ENCODE data around the gene HOXA4.

Gene HOXA4

DNA sequence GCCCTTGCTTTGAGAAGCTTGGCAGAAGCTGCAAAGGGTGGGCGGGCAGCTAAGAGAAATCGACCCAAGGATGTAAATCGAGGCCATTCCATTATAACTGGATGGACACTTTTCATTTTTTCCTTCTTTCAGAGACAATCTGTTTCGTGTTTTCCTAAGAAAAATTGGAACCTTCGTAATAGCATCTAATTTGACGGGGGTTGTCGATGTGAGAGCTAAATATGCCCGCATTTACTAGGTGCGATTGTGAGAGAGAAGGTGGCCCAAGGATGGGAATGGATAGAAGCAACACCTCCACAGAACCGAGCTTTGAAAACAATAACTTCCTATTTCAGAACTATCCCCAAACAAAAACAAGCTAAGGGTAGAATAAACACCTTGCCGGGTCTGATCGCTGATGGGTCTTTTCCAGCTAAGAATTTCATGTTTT lies 848 bp upstream of the HOXA4 start:
- DNase-seq, result no peak

DNA sequence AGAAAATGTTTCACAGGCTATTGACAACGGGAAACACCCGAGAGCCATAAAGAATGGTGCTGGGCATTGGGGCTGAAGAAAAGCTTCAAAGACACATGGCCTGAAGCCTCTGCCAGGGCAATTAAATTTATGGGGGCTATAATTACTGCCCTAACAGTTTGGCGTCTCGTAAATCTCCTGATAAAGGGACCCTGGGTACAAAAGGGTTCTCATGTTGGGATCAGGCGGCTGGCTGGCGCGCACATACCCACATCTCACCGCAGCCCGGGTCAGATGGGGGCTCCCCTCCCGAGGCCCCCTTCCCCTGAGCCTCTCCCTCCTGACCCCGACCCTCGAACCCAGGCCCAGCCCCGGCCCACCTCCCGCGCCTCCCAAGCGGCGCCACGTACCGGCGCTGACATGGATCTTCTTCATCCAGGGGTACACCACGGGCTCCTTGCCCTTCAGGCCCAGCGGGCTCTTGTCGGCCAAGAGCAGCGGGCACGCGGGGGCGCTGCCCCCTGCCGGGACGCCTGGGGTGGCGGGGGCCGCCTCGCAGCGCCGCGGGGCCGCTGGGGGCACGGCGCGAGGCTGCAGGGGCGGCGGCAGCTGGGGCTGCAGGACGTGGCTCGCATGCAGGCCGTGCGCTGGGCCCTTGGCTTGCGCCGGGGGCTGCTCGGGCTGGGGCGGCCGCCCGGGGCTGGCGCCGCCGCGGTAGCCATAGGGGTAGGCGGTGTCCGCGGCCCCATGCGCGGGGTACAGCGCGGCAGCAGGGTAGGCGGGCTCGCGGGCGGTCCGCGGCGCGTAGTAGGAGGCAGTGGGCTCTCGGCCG lies 623 bp downstream of the HOXA4 start:
- DNase-seq, result no peak

DNA sequence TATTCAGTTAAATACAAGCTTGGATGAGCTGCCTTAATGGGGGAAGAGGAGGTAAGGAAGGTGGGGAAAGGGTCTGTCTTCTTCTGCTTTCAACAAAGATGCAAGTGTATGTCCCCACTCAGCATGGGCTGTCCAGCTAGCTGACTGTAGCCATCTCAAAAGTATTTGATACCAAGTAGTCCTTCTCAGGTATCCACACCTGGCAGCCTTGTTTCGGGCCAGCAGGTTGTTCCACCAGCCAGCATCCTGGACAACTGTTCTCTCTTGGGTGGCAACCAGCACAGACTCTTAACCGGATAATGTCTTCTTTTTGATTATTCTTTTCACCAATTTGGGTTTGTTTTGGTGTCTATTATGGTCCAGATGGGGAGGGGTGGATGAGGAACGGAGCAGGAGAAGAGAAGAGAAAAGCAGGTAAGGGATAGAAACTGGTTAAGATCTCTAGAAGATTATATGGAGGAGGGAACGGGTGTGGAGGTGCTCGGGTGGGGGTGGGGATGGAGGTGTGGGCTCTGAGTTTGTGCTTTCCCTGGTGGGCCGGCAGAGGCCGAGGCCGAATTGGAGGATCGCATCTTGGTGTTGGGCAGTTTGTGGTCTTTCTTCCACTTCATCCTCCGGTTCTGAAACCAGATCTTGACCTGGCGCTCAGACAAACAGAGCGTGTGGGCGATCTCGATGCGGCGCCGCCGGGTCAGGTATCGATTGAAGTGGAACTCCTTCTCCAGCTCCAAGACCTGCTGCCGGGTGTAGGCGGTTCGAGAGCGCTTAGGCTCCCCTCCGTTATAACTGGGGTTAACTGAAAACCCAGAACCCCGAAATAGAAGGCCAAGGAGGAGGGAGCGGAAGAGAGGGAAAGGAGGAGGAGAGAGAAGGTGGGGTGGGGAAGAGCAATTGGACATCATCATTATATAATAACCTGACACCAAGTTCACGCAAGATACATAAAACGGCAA lies 1.5 kb downstream of the HOXA4 start:
- DNase-seq, result no peak

DNA sequence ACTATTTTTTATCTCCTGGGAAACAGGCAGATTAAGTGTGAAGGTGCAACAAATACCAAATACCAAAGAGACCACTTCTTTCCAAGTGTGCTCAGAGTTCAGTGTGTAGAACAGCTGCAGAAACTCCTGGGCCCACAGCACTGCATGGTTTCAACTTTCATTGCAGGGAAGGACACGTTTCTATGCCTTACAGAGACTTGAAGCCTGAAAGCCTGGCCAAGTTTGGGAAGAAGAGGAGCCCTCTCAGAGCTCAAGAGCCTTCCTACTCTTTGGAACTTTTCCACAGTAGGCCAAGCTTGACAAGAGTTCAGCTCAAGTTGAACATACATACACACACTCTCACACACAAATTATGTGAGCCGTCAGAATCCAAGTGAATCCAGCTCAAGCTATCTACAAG lies 2.5 kb downstream of the HOXA4 start:
- no peak for DNase-seq

DNA sequence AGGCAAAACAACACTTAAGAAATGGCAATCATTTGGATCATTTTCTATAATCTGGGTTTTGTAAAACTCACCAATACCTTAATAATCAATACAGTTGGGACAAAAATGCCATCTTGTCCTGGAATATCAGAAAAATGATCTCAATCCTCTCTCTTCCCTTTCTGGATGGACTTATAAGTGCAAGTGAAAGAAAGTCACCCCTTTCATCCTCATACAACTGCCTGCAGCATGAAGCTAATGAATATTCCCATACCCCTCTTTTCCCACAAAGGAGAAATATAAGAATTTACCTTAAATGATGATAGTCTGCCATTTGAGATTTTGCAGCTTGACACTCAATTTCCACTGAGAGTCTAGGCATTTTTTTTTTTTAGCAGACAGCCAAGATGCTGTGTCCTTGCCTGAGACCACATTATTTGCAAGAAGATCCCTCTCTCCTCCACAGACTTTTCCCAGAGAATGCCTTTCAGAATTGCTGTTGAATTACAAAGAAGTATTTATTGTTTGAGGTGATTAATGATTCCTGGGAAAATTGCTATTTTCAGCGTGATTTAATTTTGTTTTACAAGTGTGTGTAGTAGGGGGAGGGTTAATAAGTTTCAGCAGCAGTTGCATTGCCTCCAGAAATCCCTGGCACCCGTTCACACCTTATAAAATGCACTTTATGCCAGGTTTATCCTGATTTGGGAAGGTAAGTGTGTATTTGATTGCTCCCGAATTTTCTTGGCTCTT lies 3.8 kb downstream of the HOXA4 start:
- no peak for DNase-seq

DNA sequence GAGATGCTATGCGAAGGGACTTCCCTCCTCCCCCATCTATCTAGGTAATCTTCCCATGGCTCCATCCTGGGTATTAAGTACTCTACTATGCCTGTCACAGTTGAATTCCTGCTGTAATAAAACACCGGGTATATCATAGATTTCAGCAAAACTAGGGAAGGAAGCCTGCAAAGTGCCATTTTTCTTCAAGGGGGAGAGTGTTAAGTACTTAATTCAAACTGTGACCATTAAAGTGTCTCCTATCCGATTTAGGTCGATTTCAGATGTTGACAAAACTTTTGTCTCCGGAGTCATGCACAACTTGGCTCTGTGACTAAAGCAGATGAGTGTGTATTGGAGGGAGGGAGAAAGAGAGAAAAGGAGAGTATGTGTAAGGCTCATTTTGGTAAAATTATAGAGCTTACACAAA lies 4.6 kb downstream of the HOXA4 start:
- no peak for DNase-seq

DNA sequence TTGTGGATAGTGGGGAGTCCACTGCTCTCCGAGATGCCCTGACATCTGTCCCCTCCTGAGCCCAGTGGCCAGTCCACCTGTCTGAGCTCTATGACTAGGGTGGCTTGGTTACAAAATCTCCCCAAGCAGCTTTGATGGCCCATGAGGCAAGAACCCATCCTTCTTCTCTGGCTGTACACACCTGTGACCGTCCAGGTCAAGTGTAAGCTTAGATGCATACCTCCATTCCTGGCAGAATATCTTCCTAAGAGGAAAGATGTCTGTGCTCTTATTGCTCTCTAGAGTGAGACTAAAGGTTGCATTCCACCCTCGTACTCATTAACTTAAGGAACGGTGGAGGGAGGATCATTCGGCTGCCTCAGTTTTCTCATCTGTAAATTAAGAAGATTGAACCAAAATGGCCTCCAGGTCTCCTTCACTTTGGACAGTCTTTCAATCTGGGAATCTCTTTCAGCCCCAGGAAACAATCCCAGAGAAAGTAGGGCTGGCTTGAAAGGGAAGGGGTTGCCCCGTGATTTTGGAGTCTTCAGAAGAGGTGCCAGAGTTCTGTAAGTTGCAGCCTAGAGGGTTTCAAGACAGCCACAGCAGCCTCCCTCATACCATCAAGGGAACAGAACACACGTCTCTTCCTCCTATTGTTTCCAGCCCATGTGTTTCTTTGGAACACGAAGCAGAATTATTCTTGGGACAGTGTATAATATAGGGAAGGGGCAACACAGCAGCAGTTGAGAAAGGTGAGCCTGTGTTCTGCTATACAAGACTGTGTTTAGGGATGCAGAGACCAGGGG lies 5.5 kb downstream of the HOXA4 start:
- no peak for DNase-seq

DNA sequence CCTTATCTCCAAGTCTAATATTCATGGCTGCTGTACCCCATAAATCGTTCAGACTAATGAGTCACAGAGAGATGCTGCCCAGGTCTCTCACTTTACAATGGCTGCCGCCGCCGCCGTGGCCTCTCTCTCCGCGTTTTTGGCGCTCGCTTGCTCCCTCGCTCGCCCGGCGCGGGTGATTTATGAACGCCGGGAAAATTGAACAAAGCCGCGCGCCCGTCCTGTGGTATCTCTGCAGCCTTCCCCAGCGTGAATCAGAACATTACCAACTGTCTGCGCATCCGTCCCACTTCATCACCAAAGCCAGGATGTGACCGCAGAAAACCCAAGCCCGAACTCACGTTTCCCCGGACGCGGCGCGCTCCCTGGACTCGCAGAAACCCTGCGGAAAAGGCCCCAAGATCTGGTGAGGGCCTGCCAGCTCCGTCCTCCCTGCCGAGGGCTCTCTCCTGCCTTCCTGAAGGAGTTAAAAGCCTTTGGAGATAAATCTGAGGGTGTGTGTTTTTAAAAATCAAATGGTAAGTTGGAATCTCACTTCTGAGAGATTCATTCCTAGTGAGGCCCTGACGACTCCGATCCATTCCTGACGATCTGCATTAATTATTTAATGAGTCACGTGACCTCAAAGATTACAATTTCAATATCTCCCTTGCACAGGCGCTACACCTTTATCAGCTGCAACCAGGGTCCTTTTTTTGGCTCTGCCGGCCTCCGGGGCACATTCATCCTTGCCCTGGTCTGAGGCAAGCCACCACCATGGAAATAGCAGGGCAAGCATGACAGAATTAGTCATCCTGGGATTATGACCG lies 6.3 kb downstream of the HOXA4 start:
- DNase-seq, result no peak

DNA sequence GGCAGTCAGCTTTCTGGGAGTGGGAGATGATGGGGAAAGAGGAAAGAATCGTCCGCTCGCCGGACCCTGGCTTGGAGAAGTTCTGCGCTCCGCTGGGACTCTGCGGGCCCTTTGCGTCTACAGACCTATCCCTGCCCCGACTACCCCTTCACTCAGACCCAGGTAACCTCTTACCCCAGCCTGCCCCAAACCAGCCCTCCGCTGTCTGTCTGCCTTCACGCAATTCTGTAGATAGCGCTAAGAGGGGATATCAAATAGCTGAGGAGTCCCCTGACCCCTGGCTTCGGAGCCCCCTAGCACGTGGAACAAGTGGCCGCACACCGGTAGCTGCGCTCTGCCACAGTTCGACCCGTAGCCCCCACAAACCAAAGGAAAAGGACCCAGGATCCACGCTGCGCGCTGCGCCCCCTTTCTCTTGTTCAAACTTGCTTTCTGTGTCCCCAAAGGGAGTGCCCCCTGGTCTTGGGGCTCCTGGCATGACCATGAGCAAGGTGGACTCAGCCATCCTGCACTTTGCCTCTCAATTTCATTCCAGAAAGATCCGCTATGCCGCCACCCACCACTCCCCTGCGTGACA lies 7.0 kb downstream of the HOXA4 start:
- no peak for DNase-seq

DNA sequence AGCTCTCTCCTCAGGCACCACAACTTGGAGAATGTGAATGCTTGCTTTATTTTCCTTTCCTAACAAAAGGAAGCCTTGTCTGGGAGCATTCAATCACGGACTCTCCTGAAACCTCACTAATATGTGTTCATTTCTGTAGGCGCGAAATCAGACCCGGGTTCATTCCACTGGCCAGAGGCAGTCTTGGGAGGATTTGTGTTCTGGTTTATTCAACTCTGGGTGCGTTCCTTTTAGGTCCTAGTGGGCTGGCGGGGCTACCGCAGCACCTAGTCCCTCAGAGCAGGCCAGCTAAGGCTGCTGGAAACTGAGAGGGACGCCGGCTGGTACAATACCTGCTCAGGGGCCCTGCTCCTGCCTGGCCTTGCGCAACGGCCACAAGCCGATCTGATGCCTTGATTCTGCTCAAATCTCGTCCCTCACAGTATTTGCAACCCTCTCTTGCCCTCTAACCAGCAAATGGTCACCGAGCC lies 7.5 kb downstream of the HOXA4 start:
- DNase-seq, result no peak

DNA sequence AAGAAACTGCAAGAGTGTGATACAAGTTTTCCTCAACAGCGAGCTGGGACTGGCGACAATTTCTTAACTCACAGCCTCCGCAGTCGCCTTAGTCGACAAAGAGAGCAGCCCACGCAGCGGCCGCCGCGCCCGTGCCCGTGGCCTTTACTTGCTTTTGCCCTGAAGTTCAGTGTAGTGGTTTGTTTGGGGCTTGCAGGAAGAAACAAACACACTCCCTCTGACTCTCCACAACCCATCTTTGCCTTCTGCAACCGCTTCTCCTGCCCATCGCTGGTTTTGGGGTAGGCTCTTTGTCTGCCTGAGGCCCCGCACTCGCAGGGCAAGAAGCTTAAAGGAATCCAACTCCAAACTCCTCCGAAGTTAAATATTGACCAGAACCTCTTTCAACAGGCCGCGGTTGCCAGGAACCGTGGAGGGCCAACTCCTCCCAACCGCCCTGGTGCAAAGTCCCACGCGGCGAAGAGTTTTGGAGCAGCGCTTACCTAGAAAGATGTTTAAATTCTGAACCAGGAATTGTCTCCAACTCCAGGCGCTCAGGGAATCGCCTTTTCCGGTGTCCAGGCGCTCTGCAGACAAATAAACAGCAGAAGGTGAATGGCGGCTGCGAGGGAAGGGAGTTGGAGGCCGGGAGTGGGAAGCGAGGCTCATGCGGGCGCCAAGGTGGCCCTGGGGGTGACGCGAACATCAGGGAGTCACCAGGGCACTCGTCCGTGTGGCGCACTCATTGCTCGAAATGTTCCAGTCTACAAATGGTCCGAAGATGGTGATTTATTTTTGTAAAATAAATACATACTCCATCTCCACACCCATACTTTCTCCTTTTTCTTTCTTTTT lies 8.3 kb downstream of the HOXA4 start:
- no peak for DNase-seq

DNA sequence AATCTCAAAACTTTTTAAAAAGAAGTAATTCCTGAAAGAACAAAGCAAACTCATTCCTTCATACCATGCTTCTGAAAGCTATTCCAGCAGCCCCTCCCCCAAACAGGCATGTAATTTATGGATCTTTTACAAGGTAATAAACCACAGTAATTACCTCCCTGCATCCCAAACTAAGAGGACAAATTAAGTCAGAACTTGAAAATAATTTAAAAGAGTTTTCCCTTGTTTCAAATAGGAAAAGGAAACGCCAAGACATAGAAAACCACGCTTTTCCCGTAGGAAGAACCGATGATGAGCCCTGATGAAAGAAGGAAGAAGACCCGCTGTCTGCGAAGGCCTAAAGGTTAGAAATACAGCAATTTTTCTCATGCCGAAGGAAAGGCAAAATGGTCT lies 8.9 kb downstream of the HOXA4 start:
- no peak for DNase-seq

DNA sequence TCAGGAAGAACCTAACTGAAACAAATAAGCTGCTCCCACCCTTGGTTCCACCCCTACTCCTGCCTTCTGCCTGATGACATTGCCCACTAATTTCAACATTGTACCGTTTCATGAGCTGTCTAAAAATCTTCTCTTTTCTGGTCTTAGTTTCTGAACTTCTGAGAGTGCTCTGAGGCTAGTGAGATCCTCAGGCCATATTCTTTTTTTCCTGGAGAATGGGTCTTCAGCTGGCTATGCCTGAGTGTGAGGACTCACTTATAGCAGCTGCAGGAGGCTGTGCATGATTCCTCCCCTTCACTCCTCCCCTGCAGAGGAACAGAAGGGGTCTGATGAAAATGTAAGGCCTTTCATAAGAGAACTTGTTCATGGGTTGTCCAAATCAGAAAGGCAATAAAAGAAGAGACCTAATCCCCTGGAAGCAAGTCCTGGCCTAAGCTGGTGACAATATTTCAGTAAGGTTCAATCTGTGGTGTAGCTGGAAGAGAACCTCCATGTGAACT lies 11.1 kb downstream of the HOXA4 start:
- DNase-seq, result no peak

DNA sequence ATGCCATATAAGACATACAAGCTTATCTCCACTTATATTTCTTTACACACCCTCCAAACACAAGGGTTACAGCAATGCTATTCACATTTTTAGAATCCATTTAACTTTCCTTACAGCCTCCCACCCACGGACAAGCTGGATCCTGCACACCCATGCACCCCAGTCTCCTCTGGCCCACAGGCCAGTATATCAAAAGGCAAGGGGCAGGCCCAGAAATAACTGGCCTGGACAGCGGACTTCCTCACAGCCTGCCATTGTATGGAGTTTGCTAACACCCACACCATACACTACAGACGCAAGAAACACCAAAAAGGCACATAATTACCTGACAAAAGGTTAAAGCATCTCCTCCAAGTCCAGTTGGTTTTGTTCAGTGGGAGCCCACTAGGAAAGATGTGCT lies 12.0 kb downstream of the HOXA4 start:
- no peak for DNase-seq

DNA sequence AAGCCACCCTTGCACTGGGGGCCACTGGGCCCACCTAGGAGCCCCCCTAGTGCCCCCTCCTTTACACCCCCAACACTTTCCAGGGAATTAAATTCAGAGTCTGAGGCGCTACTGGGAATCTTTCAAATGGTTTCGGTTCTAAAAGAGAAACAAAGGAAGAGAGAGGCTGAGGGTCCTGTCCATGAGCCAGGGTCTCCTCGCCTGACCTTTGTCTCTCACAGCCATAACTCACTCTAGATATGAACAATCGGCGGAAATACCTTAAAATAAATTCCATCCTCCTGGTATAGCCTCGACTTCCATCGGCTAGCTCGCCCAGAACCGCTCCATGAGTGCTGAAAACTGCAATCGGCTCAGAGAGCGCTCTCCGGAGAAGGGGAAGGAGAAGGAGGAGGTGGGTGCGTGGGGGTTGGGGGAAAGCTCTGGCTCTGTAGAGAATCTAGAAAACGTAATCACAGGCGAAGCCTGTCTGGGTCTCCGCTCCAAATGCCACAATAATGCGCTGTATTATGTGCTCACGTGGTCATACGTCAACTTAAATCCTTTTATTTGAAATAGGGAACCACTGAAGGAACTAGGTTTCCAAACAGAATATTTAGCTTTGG lies 12.6 kb downstream of the HOXA4 start:
- DNase-seq, result no peak

DNA sequence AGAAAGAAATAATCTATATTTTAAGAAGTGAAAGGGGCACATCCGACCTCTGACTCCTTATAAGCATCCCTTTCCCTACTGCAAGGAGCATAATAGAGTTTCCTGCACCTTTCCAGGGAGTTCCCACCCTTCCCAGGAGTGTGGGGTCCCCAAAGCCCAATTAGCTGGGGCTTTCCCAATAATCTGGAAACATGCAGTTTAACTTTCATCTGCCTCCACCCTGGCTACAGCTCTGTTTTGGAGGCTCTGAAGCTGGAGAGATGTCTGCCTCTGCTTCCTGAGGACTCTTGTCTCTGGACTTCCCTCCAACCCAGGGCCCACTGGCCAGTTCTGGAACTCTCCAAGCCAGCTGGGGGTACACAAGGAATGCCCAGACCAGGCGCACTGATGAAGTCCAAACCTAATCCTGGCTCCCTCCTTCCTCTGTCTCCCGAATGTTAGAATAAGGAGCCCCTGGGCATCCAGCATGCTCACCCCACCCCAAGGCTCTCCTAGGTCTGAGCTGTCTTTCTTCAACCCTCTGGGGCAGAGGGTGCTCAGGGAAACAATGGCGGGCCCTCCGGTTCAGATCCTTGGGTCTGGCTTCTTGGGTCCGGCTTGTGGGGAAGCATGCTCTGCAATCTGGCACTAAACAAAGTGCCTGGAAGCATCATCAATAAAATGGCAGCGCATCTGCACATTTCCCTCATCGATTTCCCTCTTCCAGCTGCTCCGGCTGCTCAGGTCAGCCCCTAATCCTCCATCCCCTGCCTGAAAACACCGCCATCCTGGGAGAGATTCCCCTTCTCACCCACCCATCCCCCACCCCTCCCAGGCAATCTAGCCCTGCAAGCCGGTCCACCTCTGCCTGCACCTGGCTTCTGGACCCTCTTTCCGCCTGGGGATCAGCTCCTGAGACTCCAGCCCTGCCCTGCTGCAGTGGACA lies 13.3 kb downstream of the HOXA4 start:
- no peak for DNase-seq

DNA sequence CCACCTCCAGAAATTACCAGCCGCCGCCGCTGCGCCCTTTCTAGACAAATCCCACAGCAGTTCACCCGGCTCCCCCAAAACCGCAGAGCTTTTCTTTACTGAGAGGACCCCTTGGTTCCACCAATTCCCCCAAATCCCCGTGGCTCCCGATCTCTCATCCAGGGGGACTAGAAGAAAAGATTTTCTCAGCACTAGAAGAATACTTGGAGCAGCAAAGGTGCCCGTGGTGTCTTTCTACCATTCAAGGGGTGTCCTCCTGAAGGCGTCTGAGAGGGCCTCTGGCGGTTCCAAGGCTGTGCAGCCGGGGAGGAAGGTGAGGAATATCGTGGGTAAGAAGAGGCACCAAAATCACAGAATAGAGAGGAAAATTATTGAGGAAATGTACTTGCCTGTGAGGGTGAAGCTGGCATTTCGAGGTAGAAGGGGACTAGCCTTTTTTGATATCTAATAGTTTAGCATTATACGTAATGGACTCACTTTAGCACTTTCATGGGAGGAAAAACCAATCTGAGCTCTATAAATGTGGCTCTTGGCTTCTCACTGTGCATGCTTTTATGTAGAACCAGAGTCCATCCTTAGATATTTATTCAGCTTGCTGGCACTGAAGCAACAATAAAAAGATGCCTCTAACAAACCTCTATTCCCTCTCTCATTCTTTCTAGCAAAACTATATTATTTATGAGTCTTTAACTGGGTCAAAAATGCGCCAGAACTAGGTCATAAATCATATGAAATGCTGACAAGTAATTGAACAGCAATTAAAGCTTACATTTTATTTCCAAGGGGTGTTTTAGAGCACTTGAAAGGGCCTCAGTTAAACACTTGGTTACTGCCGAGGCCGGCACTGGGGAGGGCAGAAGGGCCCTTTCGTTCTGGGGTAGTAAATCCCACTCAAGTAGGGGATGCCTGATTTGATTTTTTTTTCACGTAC lies 14.3 kb downstream of the HOXA4 start:
- DNase-seq, result no peak
